ENCODE results near the gene SLC6A6.
"Not testable (repeated sequence)": the region's sequence is repeated elsewhere in the genome, so short reads cannot be mapped to it uniquely, and the experiment has no call there.

SLC6A6 gene

GRCh38 chr3:14423197-14423743 lies 20.9 kb downstream of the SLC6A6 start:
- DNase-seq = no peak

- no peak for DNase-seq
Observed at GRCh38 chr3:14423963-14424362, 21.6 kb downstream of the SLC6A6 start.

DNA sequence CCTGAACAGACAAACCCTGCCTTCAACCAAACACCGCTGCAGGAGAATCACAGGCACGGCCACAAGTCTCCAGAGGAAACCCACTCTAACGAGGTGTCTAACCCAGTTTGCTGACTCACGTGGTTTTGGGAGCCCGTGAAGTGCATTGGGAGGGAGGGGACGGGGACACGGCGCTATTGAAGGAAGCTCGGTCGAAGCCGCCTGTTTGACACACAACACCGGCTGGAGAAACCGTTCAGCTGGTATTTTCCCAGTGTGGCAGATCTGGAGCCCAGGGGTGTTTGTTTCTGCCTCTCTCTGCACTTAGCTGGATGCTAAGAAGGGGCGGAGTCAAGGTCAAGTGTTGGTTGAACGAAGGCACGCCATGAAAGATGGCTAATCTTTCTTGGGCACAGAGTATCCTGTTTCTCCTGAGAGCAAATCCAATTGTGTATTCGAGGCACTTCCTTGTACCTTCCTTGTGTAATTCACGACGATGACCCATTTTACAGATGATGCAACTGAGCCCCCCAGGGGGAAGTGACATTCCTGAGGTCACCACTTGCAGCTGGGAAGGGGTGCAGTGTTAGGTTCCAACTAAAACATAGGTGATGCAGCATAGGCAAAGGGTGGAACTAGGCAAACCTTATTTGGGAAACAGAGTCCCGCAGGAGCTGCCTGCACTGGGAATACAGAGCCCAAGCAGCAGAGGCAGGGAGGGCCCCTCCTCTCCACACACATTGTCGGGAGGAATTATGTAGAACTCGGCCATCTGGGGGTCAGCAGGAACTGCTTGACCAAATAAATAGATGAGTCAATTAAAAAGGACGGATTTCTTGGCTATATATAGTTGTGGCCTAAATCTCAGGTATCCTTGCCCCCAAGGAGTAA lies 22.5 kb downstream of the SLC6A6 start:
- no peak for DNase-seq

- no peak for DNase-seq
Observed at GRCh38 chr3:14425581-14426304, 23.3 kb downstream of the SLC6A6 start.

GRCh38 chr3:14426305-14426620 lies 23.9 kb downstream of the SLC6A6 start:
- DNase-seq = no peak

GRCh38 chr3:14428087-14429033 lies 26.0 kb downstream of the SLC6A6 start:
- no peak for DNase-seq

GRCh38 chr3:14429237-14429636 lies 26.8 kb downstream of the SLC6A6 start:
- no peak for DNase-seq

GRCh38 chr3:14429640-14430039 lies 27.2 kb downstream of the SLC6A6 start:
- DNase-seq = no peak

DNA sequence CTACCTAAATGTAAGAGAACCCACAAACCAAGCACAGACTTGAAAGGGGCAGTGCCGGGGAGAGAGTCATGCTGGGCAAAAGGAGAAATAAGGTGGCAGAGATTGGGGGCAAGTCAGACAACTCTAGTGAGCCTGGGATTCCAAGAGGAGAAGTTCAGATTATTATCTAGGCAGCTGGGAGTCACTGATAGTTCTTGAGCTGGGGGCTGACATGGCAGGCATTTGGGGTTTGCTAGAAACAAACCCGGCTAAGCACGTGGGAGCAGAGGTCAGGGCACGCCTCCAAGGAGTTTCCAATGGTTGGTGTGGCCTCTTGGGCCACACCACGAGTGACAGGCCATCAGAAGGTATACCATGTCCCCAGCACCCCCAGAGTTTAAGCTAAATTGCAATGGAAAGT lies 27.6 kb downstream of the SLC6A6 start:
- DNase-seq = no peak

DNA sequence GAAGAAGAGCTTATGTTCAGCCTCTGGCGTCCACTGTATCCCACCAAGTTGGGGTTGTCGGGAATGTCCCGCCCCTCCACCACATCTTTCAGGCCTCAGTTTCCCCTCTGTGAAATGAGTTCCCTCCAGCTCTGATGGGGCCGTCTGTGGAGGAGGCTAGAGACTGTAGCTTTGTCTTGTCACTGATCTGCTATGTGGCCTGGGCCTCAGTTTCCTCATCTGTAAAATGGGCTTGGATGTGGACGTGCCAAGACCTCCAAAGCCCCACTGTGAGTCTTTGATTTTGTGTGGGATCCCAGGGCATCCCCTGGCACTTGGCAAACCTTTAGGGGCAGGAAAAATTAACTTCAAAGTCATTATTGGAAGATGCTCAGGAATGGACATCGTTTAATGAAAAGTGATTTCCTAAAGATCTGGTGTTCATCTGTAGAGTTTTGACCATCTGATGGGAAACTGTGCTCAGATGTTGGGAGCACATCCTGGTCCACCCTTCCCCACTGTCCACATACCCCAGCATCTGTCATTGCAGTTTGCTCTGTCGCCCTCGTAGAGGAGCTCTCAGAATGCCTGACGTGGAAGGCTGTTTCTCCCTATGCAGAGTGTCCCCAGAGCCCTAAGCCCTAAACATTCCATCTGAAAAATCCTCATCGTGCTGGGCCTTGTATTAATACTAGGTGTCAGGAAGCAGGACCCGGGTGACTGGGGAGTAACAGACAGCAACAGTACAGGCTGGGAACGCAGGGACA lies 28.5 kb downstream of the SLC6A6 start:
- DNase-seq = no peak

GRCh38 chr3:14431452-14431916 lies 29.1 kb downstream of the SLC6A6 start:
- DNase-seq = no peak

DNA sequence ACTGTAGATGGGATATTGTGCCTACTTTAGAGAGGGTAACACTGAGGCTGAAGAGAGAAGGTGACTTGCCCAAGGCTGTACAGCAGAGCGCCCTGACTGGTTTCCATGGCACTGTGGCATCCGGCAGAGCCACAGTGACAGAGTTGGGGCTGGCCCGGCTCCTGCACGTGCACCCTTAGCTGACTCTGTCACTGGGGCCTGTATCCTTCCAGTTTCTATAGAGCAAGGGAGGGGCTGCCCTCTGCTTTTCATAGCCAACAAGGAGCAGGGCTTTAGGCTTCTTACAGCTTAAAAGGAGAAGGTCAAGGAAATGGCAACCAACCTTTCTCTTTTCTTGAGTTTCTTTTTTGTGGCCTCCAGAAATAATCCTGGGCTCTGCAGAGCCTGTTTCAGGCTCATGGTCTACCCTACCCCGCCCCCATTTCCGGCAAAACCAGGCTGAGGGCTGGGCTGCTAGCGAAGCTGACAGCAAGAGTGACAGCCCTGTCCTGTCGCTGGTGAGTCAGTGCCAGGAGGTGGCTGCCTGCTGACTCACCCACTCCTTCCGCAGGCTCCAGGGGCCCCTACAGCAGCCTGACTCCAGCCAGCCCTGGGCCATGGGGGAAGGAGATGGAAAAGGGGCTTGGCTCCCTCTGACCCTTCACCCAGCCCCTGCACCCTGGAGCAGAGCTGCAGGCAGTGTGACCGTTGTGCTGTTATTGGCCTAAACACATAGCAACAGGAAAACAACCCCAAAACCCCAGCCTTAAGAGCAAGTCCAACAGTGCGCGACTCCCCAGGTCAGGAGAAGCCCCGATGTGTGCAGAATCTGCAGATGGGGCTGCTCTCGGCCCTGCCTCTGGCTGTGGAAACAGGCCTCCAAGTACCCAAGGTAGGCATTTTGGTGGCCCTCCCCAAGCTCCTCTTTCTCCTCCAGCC lies 29.8 kb downstream of the SLC6A6 start:
- peak; percentile 76 to 83 for DNase-seq

DNA sequence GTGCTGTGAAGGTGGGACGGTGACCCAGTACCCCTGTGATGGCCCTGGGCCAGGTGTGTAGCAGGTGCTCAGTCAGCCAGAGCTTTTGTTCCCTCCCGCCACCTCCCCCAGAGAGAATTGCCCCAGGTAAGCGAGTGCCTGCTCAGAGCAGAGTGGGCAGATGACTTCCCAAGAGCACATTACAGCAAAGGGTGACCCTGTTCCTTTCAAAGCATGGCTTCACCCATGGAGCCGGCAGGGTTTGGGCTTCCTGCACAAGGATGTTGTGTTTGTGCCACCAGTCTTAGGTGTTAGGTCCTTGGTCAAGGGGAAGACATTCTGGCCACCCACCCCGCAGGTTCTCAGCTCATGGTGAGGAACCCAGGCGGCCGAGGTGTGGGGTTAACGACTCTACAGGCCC lies 30.7 kb downstream of the SLC6A6 start:
- DNase-seq = no peak

DNA sequence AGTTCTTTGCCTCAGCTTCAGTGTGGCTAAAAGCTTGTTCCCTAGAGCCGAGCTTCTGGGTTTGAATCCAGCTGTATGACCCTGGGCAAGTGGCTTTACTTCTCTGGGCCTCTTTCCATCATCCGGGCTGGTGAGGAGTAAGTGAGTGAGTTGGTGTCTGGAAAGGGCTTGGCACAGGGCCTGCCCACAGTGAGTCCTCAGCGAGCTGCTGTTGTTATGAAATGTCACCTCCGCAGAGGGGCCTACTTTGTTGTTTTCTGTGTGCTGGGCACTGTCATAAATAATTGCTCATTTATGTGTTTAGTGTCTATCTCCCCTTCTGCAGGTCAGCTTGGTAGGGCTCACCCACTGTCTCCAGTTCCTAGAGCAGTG lies 31.7 kb downstream of the SLC6A6 start:
- DNase-seq = no peak

DNA sequence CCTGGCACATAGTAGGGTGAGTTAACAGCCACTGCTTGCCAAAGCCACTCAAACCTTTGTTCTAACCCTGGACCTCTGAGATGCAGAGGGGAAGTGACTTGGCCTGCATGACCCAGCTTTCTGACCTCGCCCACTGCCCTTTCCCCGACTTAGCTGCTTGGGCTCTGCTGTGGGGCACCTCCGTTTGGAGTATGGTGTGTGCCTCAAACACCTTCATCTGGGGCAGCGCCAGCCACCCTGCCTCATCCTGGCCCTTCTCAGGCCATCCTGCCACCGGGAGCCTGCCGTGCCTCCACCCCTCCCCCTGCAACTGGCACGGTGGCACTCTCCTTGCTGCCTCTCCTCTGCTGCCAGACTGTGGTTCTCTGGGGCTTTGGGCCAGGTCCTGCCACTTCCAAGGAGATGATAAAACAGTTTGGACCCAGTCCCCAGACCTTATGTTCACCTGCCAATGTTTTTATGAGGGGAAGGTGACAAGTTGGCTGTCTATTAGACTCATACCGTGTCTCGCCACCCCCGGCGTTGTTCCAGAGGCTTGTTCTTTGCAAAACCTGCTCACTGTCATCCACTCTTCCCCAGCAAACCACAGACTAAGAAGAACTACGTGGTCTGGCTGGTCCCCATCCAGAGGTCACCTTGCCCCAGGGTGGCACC lies 32.2 kb downstream of the SLC6A6 start:
- DNase-seq = no peak

GRCh38 chr3:14435175-14436014 lies 33.0 kb downstream of the SLC6A6 start:
- no peak for DNase-seq

GRCh38 chr3:14436954-14437281 lies 34.5 kb downstream of the SLC6A6 start:
- DNase-seq = no peak

GRCh38 chr3:14437705-14438104 lies 35.3 kb downstream of the SLC6A6 start:
- DNase-seq = not testable (repeated sequence)

DNA sequence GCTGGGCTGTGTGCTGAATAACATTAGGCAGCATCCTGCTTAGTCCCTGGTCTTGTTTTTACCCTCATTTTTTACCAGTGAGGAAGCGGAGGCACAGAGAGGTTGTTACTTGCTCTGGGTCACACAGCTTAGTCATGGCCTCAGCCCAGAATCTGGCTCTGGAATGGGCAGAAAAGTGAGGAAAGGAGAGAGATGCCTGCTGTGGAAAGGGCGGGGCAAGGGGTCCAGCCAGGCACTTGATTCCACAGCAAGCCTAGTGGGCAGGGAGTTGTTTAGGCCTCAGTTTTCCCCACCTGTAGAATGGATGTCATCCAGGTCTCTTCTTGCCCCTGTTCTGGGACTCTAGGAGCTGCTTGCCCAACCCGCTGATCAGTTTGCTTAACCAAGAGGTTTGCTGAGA lies 35.9 kb downstream of the SLC6A6 start:
- no peak for DNase-seq

DNA sequence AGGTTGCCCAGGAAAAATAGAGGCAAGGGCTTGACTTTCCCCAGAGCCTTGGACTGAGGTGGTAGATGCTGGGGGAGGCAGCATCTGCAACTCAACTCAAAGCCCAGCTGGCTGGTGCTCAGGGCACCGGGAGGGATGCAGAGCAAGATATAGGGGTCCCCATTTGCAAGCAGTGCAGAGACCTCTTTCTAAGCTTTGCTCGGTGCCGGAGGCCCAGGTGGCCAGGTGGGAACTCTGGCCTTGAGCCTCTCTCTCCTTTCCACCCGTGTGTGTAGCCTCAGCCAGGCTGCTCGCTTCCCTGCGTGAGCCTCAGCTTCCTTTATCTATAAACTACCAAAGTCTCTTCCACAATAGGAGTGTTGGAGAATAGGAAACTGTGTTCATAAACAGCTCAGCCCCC lies 36.5 kb downstream of the SLC6A6 start:
- no peak for DNase-seq
